Kidney (tissue), 14 donors: Measurements from ENCODE around the gene EPOP. TPM values are rescaled to one million over a fixed set of nuclear protein-coding genes. Genes with fewer than 3 reads are reported as not detected.
A peak's percentile ranks its signal among the peaks of the same experiment; 100 is the strongest.

Source experiments
- DNase-seq, 5 donors: peaks; one replicate each; pipeline ENCODE4 v3.0.0-alpha.2; 2013 to 2020
- FAIRE-seq: peaks from 2 replicates; lab custom pipeline; 2012; peaks lifted over from hg19 to GRCh38; lab: Jason Lieb, UNC
- H3K27ac ChIP-seq, 2 donors: one replicate each; pipeline ENCODE4 v1.7.0; 2013; ENCODE audit warnings: low read depth in 2 of 2, low read length in 2 of 2, inconsistent platforms in 1 of 2
- H3K27me3 ChIP-seq: one replicate; pipeline ENCODE4 v1.7.1; 2013; ENCODE audit warnings: low read length, inconsistent platforms; ENCODE audit not compliant: control insufficient read depth, insufficient read depth
- H3K36me3 ChIP-seq, 3 donors: one replicate each; pipeline versions ENCODE4 v1.7.0 to v1.7.1; 2013; ENCODE audit warnings: low read length in 3 of 3, control low read depth in 1 of 3, inconsistent platforms in 1 of 3; ENCODE audit not compliant: insufficient read depth in 3 of 3, control insufficient read depth in 2 of 3
- H3K4me1 ChIP-seq, 3 donors: one replicate each; pipeline versions ENCODE4 v1.7.0 to v1.7.1; 2013; ENCODE audit warnings: low read length in 3 of 3, inconsistent platforms in 1 of 3, low read depth in 1 of 3; ENCODE audit not compliant: control insufficient read depth in 2 of 3, insufficient read depth in 2 of 3
- H3K4me3 ChIP-seq, 3 donors: one replicate each; pipeline versions ENCODE4 v1.7.0 to v1.8.1; 2013; ENCODE audit warnings: low read length in 3 of 3, control low read depth in 1 of 3, inconsistent platforms in 1 of 3
- H3K9ac ChIP-seq, 3 donors: one replicate each; pipeline versions ENCODE4 v1.7.0 to v1.7.1; 2013; ENCODE audit warnings: low read length in 3 of 3, control low read depth in 1 of 3, inconsistent platforms in 1 of 3
- H3K9me3 ChIP-seq, 3 donors: one replicate each; pipeline versions ENCODE4 v1.7.0 to v1.7.1; 2013; ENCODE audit warnings: low read length in 3 of 3, control low read depth in 1 of 3, inconsistent platforms in 1 of 3; ENCODE audit not compliant: control insufficient read depth in 2 of 3, insufficient read depth in 1 of 3
- CTCF ChIP-seq: IDR thresholded peaks from 3 replicates; pipeline ENCODE4 v1.5.1; 2012; ENCODE audit warnings: mild to moderate bottlenecking, moderate library complexity, borderline replicate concordance; ENCODE audit not compliant: insufficient read depth; ENCODE audit errors: extremely low read depth
- intact Hi-C: fragments of 100-400 bp; cut with DNase I; formaldehyde crosslinking; loops from one replicate; pipeline ENCODE4 v1.11.1; 2022
- polyA plus RNA-seq: library from polyadenylated mRNA; stranded (reverse); fragments of 350-450 nt; fragmentation: Illumina TruSeq; extraction: RNeasy Lipid Tissue Mini Kit (QIAGEN cat#74804); gene quantifications from one replicate; pipeline ENCODE4 v1.2.3, GENCODE V29; 2014; ENCODE audit warnings: low read depth, low replicate concordance; ENCODE audit not compliant: insufficient read depth
- total RNA-seq: library from RNA; stranded (reverse); fragmentation: NEBNext Ultra II Directional; extraction: Animal tissue kit (Norgen Biotek cat#: 25700); gene quantifications from one replicate; pipeline ENCODE4 v1.2.1, GENCODE V29; 2021
- donor health status: control.
- donor health status: control.
- donor health status: control.
- donor health status: control.
- donor health status: control.
- donor health status: DM: yes; HTN: yes; CAD: no.
- donor health status: Normal renal cell carcinoma (clear cell type).

EPOP gene
- total and polyA plus RNA-seq, 2 donors from 2014 or later = 0.49 to 1.3 TPM

DNA sequence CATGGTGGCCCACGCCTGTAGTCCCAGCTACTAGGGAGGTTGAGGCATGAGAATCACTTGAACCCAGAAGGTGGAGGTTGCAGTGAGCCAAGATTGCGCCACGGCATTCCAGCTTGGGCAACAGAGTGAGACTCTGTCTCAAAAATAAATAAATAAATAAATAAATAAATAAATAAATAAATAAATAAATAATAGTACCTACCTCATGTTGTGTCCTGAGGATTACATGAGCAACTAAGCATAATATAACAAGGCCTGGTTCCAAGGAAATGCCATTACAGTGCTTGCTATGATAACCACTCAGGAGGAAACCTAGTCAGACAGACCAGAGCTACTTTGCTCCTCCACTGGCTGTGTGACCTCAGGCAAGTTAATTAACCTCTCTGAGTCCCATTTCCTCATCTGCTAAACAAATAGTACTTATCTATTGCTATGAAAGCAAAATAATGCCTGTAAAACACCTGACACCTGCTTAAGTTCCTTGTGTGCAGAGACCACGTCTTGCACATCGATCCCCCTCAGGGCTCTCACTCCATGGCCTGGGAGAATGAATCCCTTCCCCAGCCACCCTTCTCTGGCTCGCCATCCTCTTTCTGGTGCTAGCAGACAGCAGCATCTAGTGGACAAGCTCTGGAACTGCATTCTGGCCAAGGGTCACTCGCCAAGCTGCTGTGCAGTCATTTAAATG lies 7.5 kb downstream of the EPOP start:
- DNase-seq (peak; percentile 71 to 85 (median 81)), FAIRE-seq (no peak)
- Histone ChIP-seq H3K36me3 (no peaks in the 10 kb centered on the region), H3K27ac (no peak overlapping the region), H3K4me3 (no peak overlapping the region), H3K4me1 (no peaks in the 10 kb centered on the region), H3K27me3 (peaks cover 24% of the 10 kb centered on the region), H3K9ac (no peak overlapping the region), H3K9me3 (no peaks in the 10 kb centered on the region)
- intact Hi-C loops = no loop called here
- peak; percentile 100 for TF ChIP-seq CTCF

DNA sequence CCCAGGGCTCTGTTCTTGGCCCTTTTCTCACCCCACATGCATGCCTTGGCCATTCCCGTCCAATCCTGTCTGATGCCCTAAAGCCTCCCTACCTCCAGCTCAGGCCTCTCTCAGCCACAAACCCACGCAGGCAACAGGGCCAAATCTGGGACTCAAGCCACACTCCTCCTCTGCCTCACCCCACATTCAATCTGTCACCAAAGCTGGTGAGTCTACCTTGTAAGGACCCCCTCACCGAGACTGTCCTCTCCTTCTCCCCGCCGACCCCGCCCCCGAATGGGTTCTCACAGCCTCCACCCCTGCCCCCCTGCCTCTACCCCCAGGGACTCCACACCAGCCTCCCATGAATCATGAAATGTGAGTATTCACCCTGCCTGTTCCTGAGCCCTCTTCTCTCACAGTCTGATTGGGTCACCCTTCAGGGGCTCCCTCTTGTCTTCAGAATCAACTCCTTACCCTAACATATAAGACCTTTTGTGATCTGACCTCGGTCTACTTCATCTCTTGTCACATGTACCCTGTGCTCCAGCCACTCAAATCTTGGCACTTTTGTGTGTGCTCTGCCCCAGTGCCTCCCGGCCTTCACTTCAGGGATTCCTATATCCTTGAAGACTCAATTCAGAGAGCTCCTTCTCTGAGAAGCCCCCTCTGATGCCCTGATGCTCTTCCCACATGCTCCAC lies 10.7 kb downstream of the EPOP start:
- Histone ChIP-seq H3K9me3 (no peaks in the 10 kb centered on the region), H3K4me3 (no peak overlapping the region)
- DNase-seq = peak in 1 of 5 donors; percentile 38

GRCh38 chr17:38663125-38663751 lies 11.5 kb downstream of the EPOP start:
- Histone ChIP-seq H3K27me3 (peaks cover 2% of the 10 kb centered on the region), H3K4me1 (no peaks in the 10 kb centered on the region), H3K27ac (no peak overlapping the region), H3K4me3 (no peak overlapping the region), H3K36me3 (no peaks in the 10 kb centered on the region), H3K9ac (no peak overlapping the region), H3K9me3 (no peaks in the 10 kb centered on the region)
- TF ChIP-seq CTCF = peak; percentile 58
- FAIRE-seq (no peak), DNase-seq (peak; percentile 81 to 92 (median 90))
- intact Hi-C loops = no loop called here

More for the DNA sequence above, 10.7 kb downstream of the EPOP start:
- intact Hi-C loops = no loop called here
- H3K9ac ChIP-seq = no peak overlapping the region
- H3K36me3 ChIP-seq = no peaks in the 10 kb centered on the region
- H3K4me1 ChIP-seq = no peaks in the 10 kb centered on the region
- no peak for TF ChIP-seq CTCF
- H3K27me3 ChIP-seq = peaks cover 9% of the 10 kb centered on the region
- H3K27ac ChIP-seq = no peak overlapping the region
- no peak for FAIRE-seq
